Forelimb muscle (tissue), 1 donor: ENCODE data around the gene NFIC. TPM values are rescaled to one million over a fixed set of nuclear protein-coding genes. Genes with fewer than 3 reads are reported as not detected.

Source experiments
- DNase-seq: peaks from one replicate; pipeline ENCODE4 v3.0.0-alpha.2; 2013; ENCODE audit warnings: low read depth
- polyA plus RNA-seq: library from polyadenylated mRNA; unstranded; fragments of 120-200 nt; gene quantifications from one replicate; pipeline ENCODE4 v1.2.1, GENCODE V29; 2013; ENCODE audit not compliant: insufficient read length

NFIC gene
- polyA plus RNA-seq, 1 donor, result 35.4 TPM

- no peak for DNase-seq
Measured at GRCh38 chr19:3467437-3468198, 101.2 kb downstream of the NFIC start.

GRCh38 chr19:3468211-3468610 lies 101.8 kb downstream of the NFIC start:
- no peak for DNase-seq

GRCh38 chr19:3469638-3470499 lies 103.5 kb downstream of the NFIC start:
- DNase-seq, result no peak

GRCh38 chr19:3470500-3471128 lies 104.2 kb downstream of the NFIC start:
- no peak for DNase-seq

- no peak for DNase-seq
Measured at GRCh38 chr19:3471954-3472655, 105.7 kb downstream of the NFIC start.

- no peak for DNase-seq
Measured at GRCh38 chr19:3474010-3474409, 107.6 kb downstream of the NFIC start.

GRCh38 chr19:3474614-3475013 lies 108.2 kb downstream of the NFIC start:
- no peak for DNase-seq

- no peak for DNase-seq
Measured at GRCh38 chr19:3475449-3475848, 109.1 kb downstream of the NFIC start.

- no peak for DNase-seq
Measured at GRCh38 chr19:3476830-3477229, 110.4 kb downstream of the NFIC start.

- no peak for DNase-seq
Measured at GRCh38 chr19:3477506-3477905, 111.1 kb downstream of the NFIC start.

- no peak for DNase-seq
Measured at GRCh38 chr19:3477951-3478350, 111.6 kb downstream of the NFIC start.

- no peak for DNase-seq
Measured at GRCh38 chr19:3478409-3479176, 112.2 kb downstream of the NFIC start.

- DNase-seq, result no peak
Measured at GRCh38 chr19:3479177-3479833, 112.9 kb downstream of the NFIC start.

GRCh38 chr19:3479834-3480215 lies 113.4 kb downstream of the NFIC start:
- no peak for DNase-seq

GRCh38 chr19:3480383-3481091 lies 114.2 kb downstream of the NFIC start, which contains the start of gene SMIM24:
Gene SMIM24, minus strand, starts transcription at chr19:3480525. Its CDS starts 62 bp downstream, at chr19:3480463.
- no peak for DNase-seq

- DNase-seq, result no peak
Measured at GRCh38 chr19:3481241-3482090, 115.1 kb downstream of the NFIC start.

- no peak for DNase-seq
Measured at GRCh38 chr19:3482507-3483225, 116.3 kb downstream of the NFIC start.

GRCh38 chr19:3483226-3483628 lies 116.8 kb downstream of the NFIC start, which contains the start of gene SMIM44:
Gene SMIM44, minus strand, starts transcription at chr19:3483441. Its CDS starts 38 bp downstream, at chr19:3483403.
- no peak for DNase-seq
